NCI-H1092 treated with DMSO at 0.1 percent for 48 hours (cell line): Measurements from ENCODE around the gene TECPR1.

Source experiments
- DNase-seq: peaks from one replicate; lab custom pipeline; 2025; lab: John Stamatoyannopoulos, UW

Gene TECPR1

GRCh38 chr7:98284335-98285036 lies 32.5 kb upstream of the TECPR1 start:
- DNase-seq, result no peak

- no peak for DNase-seq
Measured at GRCh38 chr7:98283887-98284222, 31.8 kb upstream of the TECPR1 start.

GRCh38 chr7:98283127-98283886 lies 31.3 kb upstream of the TECPR1 start:
- no peak for DNase-seq

- DNase-seq, result no peak
Measured at GRCh38 chr7:98282703-98283102, 30.7 kb upstream of the TECPR1 start.

- no peak for DNase-seq
Measured at GRCh38 chr7:98281757-98282606, 29.9 kb upstream of the TECPR1 start.

GRCh38 chr7:98280791-98281756 lies 29.0 kb upstream of the TECPR1 start, which contains the start of gene BRI3:
Gene BRI3, plus strand, starts transcription at chr7:98281686. Its CDS starts 110 bp downstream, at chr7:98281796.
- DNase-seq, result peak; percentile 93

GRCh38 chr7:98280296-98280695 lies 28.3 kb upstream of the TECPR1 start:
- no peak for DNase-seq

- DNase-seq, result peak; percentile 41
Measured at GRCh38 chr7:98278936-98279335, 26.9 kb upstream of the TECPR1 start.

- no peak for DNase-seq
Measured at GRCh38 chr7:98278408-98278807, 26.4 kb upstream of the TECPR1 start.

GRCh38 chr7:98276241-98276761 lies 24.3 kb upstream of the TECPR1 start:
- no peak for DNase-seq

- DNase-seq, result no peak
Measured at GRCh38 chr7:98267303-98267702, 15.3 kb upstream of the TECPR1 start.

- DNase-seq, result no peak
Measured at GRCh38 chr7:98266840-98267239, 14.8 kb upstream of the TECPR1 start.

GRCh38 chr7:98265841-98266271 lies 13.8 kb upstream of the TECPR1 start:
- no peak for DNase-seq

- no peak for DNase-seq
Measured at GRCh38 chr7:98257701-98258100, 5.7 kb upstream of the TECPR1 start.

GRCh38 chr7:98256431-98256830 lies 4.4 kb upstream of the TECPR1 start:
- no peak for DNase-seq

- no peak for DNase-seq
Measured at GRCh38 chr7:98254951-98255610, 3.0 kb upstream of the TECPR1 start.

GRCh38 chr7:98254516-98254915 lies 2.5 kb upstream of the TECPR1 start:
- DNase-seq, result no peak

- peak; percentile 47 for DNase-seq
Measured at GRCh38 chr7:98252425-98253054, 508 bp upstream of the TECPR1 start.

- DNase-seq, result no peak
Measured at GRCh38 chr7:98251231-98251600, 816 bp downstream of the TECPR1 start.

GRCh38 chr7:98250789-98251188 lies 1.2 kb downstream of the TECPR1 start:
- DNase-seq, result no peak
